ENCODE results near the gene GMDS. TPM values are rescaled to one million over a fixed set of nuclear protein-coding genes. Genes with fewer than 3 reads are reported as not detected.

GMDS gene
- total RNA-seq, 1 donor from 2014 or later, result 12.6 TPM

GRCh38 chr6:2237001-2237400, 8.4 kb downstream of the GMDS start:
- peak; percentile 85 for DNase-seq

GRCh38 chr6:2235777-2236495, 9.5 kb downstream of the GMDS start:
- no peak for DNase-seq

- no peak for DNase-seq
These were observed 13.0 kb downstream of the GMDS start for GRCh38 chr6:2232445-2232844.

GRCh38 chr6:2231438-2231837, 14.0 kb downstream of the GMDS start:
- peak; percentile 29 for DNase-seq

- DNase-seq, result no peak
These were observed 14.6 kb downstream of the GMDS start for GRCh38 chr6:2230659-2231277.

- DNase-seq, result no peak
These were observed 15.7 kb downstream of the GMDS start for GRCh38 chr6:2229742-2230141.

GRCh38 chr6:2229039-2229438, 16.4 kb downstream of the GMDS start:
- no peak for DNase-seq

- DNase-seq, result no peak
These were observed 17.0 kb downstream of the GMDS start for GRCh38 chr6:2228392-2228791.

- no peak for DNase-seq
These were observed 18.6 kb downstream of the GMDS start for GRCh38 chr6:2226775-2227174.

GRCh38 chr6:2225422-2226392, 19.7 kb downstream of the GMDS start:
- peak; percentile 57 for DNase-seq

GRCh38 chr6:2224847-2225382, 20.5 kb downstream of the GMDS start:
- no peak for DNase-seq

GRCh38 chr6:2222275-2222842, 23.0 kb downstream of the GMDS start:
- peak; percentile 41 for DNase-seq

GRCh38 chr6:2221726-2222274, 23.6 kb downstream of the GMDS start:
- peak; percentile 47 for DNase-seq

- no peak for DNase-seq
These were observed 25.3 kb downstream of the GMDS start for GRCh38 chr6:2220154-2220553.

- no peak for DNase-seq
These were observed 26.5 kb downstream of the GMDS start for GRCh38 chr6:2218866-2219265.

- no peak for DNase-seq
These were observed 28.5 kb downstream of the GMDS start for GRCh38 chr6:2216794-2217383.

- no peak for DNase-seq
These were observed 30.1 kb downstream of the GMDS start for GRCh38 chr6:2215342-2215741.

GRCh38 chr6:2213086-2213485, 32.3 kb downstream of the GMDS start:
- DNase-seq, result no peak

GRCh38 chr6:2209226-2209809, 36.1 kb downstream of the GMDS start:
- DNase-seq, result peak; percentile 73

- no peak for DNase-seq
These were observed 36.9 kb downstream of the GMDS start for GRCh38 chr6:2208468-2208867.

GRCh38 chr6:2205396-2205795, 40.0 kb downstream of the GMDS start:
- no peak for DNase-seq

GRCh38 chr6:2204272-2204671, 41.1 kb downstream of the GMDS start:
- DNase-seq, result no peak
